ENCODE measurements around the gene LDHA.

GRCh38 chr11:18390088-18390487, 4.3 kb upstream of the LDHA start:
- TF ChIP-seq KDM5A (IDR thresholded peaks at IDR 0.05) (no peak), CBX2 (IDR thresholded peaks at IDR 0.05; ENCODE audit: borderline replicate concordance, low read depth) (no peak), HDAC2 (IDR thresholded peaks at IDR 0.05) (no peak), RAD21 (conservative IDR thresholded peaks at IDR 0.05 in 1 of 2, IDR thresholded peaks at IDR 0.05 in 1 of 2) (no peak), POLR2A (IDR thresholded peaks at IDR 0.05; ENCODE audit: low read length) (no peak)
- TF ChIP-seq, protein P1, sequence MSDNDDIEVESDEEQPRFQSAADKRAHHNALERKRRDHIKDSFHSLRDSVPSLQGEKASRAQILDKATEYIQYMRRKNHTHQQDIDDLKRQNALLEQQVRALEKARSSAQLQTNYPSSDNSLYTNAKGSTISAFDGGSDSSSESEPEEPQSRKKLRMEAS (IDR thresholded peaks at IDR 0.05) = no peak

All from A549 (cell line).